Gastroesophageal sphincter (tissue), 3 donors: ENCODE measurements around the gene WWTR1.

Source experiments
- CTCF ChIP-seq, 4 experiments: fragments of 200-600 bp in 2 of 4; fragments of 450-650 bp in 2 of 4; sonication (generic) in 1 of 4; IDR thresholded peaks; one replicate each; pipeline ENCODE4 v1.5.1; 2017 to 2019; ENCODE audit warnings: antibody characterized with exemption in 4 of 4, mild to moderate bottlenecking in 2 of 4, moderate library complexity in 2 of 4
- EP300 ChIP-seq: sonication (generic); formaldehyde crosslinking; IDR thresholded peaks from one replicate; pipeline ENCODE4 v1.6.1; 2017; ENCODE audit warnings: antibody characterized with exemption, mild to moderate bottlenecking
- POLR2A ChIP-seq, 2 donors: fragments of 450-650 bp; IDR thresholded peaks; one replicate each; pipeline ENCODE4 v1.6.1; 2017; ENCODE audit warnings: antibody characterized with exemption in 2 of 2, mild to moderate bottlenecking in 2 of 2, moderate library complexity in 1 of 2
- POLR2AphosphoS5 ChIP-seq: sonication (generic); formaldehyde crosslinking; IDR thresholded peaks from one replicate; pipeline ENCODE4 v1.6.1; 2017; ENCODE audit warnings: antibody characterized with exemption

- TF ChIP-seq CTCF (IDR thresholded peaks at IDR 0.05) (no peak), POLR2AphosphoS5 (no peak), POLR2A (IDR thresholded peaks at IDR 0.05) (no peak), EP300 (no peak)
Observed at GRCh38 chr3:149660462-149660861, 2.6 kb upstream of the WWTR1 start.
